Neural crest cell (in vitro differentiated cells): ENCODE results near the gene GARNL3. TPM values are rescaled to one million over a fixed set of nuclear protein-coding genes. Genes with fewer than 3 reads are reported as not detected.

Experiments used
- DNase-seq: peaks from one replicate; pipeline ENCODE4 v3.0.0; 2021; ENCODE audit warnings: low read depth, mixed read lengths, low spot score
- H3K27ac Mint-ChIP-seq: one replicate; pipeline ENCODE4 v1.8.0; 2021; ENCODE audit warnings: mild to moderate bottlenecking, mixed read lengths; ENCODE audit not compliant: unreplicated experiment
- H3K27me3 Mint-ChIP-seq: 2 replicates; pipeline ENCODE4 v1.8.0; 2021; ENCODE audit warnings: low read depth, mild to moderate bottlenecking, mixed read lengths
- H3K36me3 Mint-ChIP-seq: 2 replicates; pipeline ENCODE4 v1.8.0; 2021; ENCODE audit warnings: low read depth, mild to moderate bottlenecking, mixed read lengths
- H3K4me1 Mint-ChIP-seq: 2 replicates; pipeline ENCODE4 v1.8.0; 2021; ENCODE audit warnings: mixed read lengths
- H3K4me3 Mint-ChIP-seq: one replicate; pipeline ENCODE4 v1.8.0; 2021; ENCODE audit warnings: mild to moderate bottlenecking, mixed read lengths
- H3K9me3 Mint-ChIP-seq: 2 replicates; pipeline ENCODE4 v1.8.0; 2021; ENCODE audit warnings: mixed read lengths
- CTCF ChIP-seq: fragments of 200-600 bp; sonication (generic); conservative IDR thresholded peaks from 2 replicates; pipeline ENCODE4 v1.5.0; 2021; ENCODE audit warnings: antibody characterized with exemption, mild to moderate bottlenecking
- total RNA-seq: library from RNA; stranded (reverse); gene quantifications from 2 replicates; pipeline ENCODE4 v1.2.1, GENCODE V29; 2021

Gene GARNL3
- total RNA-seq, 1 donor from 2014 or later, result 10.3 TPM

- H3K36me3 Mint-ChIP-seq, result no peaks in the 10 kb centered on the region
- H3K27ac Mint-ChIP-seq, result no peak overlapping the region
- H3K4me3 Mint-ChIP-seq, result no peak overlapping the region
- H3K4me1 Mint-ChIP-seq, result no peaks in the 10 kb centered on the region
- DNase-seq, result no peak
- TF ChIP-seq CTCF, result no peak
- H3K27me3 Mint-ChIP-seq, result no peaks in the 10 kb centered on the region
- H3K9me3 Mint-ChIP-seq, result no peaks in the 10 kb centered on the region
These were observed 55.0 kb downstream of the GARNL3 start for GRCh38 chr9:127319366-127320114.

GRCh38 chr9:127320115-127320378, 55.5 kb downstream of the GARNL3 start:
- H3K4me1 Mint-ChIP-seq, result no peaks in the 10 kb centered on the region
- no peak overlapping the region for H3K4me3 Mint-ChIP-seq
- no peaks in the 10 kb centered on the region for H3K27me3 Mint-ChIP-seq
- TF ChIP-seq CTCF, result no peak
- H3K9me3 Mint-ChIP-seq, result no peaks in the 10 kb centered on the region
- no peak for DNase-seq
- no peaks in the 10 kb centered on the region for H3K36me3 Mint-ChIP-seq
- H3K27ac Mint-ChIP-seq, result no peak overlapping the region

- H3K36me3 Mint-ChIP-seq, result no peaks in the 10 kb centered on the region
- no peaks in the 10 kb centered on the region for H3K27me3 Mint-ChIP-seq
- no peak overlapping the region for H3K4me3 Mint-ChIP-seq
- no peak for DNase-seq
- no peak for TF ChIP-seq CTCF
- no peaks in the 10 kb centered on the region for H3K9me3 Mint-ChIP-seq
- no peak overlapping the region for H3K27ac Mint-ChIP-seq
- H3K4me1 Mint-ChIP-seq, result no peaks in the 10 kb centered on the region
These were observed 58.8 kb downstream of the GARNL3 start for GRCh38 chr9:127323393-127323792.

GRCh38 chr9:127330501-127330900, 65.9 kb downstream of the GARNL3 start:
- Mint-ChIP-seq H3K4me3 (no peak overlapping the region), H3K4me1 (no peaks in the 10 kb centered on the region), H3K36me3 (no peaks in the 10 kb centered on the region), H3K27me3 (no peaks in the 10 kb centered on the region), H3K9me3 (no peaks in the 10 kb centered on the region), H3K27ac (no peak overlapping the region)
- no peak for TF ChIP-seq CTCF
- DNase-seq, result no peak

- no peak overlapping the region for H3K4me3 Mint-ChIP-seq
- no peaks in the 10 kb centered on the region for H3K27me3 Mint-ChIP-seq
- TF ChIP-seq CTCF, result no peak
- H3K4me1 Mint-ChIP-seq, result no peaks in the 10 kb centered on the region
- no peaks in the 10 kb centered on the region for H3K9me3 Mint-ChIP-seq
- H3K27ac Mint-ChIP-seq, result no peak overlapping the region
- H3K36me3 Mint-ChIP-seq, result no peaks in the 10 kb centered on the region
- DNase-seq, result no peak
These were observed 68.9 kb downstream of the GARNL3 start for GRCh38 chr9:127333221-127334064.
